ENCODE data around the gene NR6A1. TPM values are rescaled to one million over a fixed set of nuclear protein-coding genes. Genes with fewer than 3 reads are reported as not detected.

NR6A1 gene
- total RNA-seq, 4 donors from 2014 or later, result 1.7 to 8.4 (median 5.5) TPM

DNA sequence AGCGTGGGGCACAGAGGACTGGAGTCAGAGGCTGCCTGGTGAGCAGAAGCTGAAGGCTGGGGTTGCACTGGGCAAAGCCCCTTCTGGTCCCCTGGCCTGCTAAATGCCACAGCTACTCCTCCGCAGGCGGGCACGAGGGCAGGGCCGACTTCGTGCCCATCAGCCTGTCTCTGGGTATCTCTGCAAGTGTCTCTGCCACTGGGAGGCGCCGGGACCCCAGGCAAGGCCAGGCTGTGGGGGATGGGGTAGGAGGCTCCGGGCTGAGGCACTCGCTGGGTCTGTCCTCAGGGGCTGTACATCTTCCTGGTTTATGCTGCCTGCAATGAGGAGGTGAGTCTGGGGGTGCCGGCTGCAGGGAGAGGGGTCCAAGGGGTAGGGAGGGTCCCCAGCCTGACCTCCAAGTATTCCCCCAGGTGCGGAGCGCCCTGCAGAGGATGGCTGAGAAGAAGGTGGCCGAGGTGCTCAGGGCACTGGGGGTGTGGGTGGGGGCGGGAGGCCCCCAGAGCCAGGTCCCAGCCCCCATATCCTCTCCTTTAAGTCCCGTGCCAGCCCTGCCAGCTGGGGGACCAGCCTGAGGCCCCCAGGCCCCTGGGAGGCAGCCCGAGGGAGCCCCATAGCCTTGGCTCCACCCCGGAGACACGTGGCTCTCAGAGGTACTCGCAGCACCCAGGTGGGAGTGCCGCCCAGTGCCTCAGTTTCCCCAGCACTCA is 295.8 kb downstream of the NR6A1 start:
- no peaks in the 10 kb centered on the region for H3K9me3 ChIP-seq
- no peaks in the 10 kb centered on the region for H3K36me3 ChIP-seq
- DNase-seq (ENCODE audit: low spot score in 2 of 2), result no peak
- peaks cover 0 to 71% of the 10 kb centered on the region in 2 donors for H3K27me3 ChIP-seq
- TF ChIP-seq, protein P1, sequence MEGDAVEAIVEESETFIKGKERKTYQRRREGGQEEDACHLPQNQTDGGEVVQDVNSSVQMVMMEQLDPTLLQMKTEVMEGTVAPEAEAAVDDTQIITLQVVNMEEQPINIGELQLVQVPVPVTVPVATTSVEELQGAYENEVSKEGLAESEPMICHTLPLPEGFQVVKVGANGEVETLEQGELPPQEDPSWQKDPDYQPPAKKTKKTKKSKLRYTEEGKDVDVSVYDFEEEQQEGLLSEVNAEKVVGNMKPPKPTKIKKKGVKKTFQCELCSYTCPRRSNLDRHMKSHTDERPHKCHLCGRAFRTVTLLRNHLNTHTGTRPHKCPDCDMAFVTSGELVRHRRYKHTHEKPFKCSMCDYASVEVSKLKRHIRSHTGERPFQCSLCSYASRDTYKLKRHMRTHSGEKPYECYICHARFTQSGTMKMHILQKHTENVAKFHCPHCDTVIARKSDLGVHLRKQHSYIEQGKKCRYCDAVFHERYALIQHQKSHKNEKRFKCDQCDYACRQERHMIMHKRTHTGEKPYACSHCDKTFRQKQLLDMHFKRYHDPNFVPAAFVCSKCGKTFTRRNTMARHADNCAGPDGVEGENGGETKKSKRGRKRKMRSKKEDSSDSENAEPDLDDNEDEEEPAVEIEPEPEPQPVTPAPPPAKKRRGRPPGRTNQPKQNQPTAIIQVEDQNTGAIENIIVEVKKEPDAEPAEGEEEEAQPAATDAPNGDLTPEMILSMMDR (IDR thresholded peaks at IDR 0.05), result no peak
- TF ChIP-seq EP300 (IDR thresholded peaks at IDR 0.05) (no peak), POLR2A (IDR thresholded peaks at IDR 0.05) (no peak)
- H3K27ac ChIP-seq, result no peak overlapping the region
- peaks cover 0 to 12% (median 0%) of the 10 kb centered on the region in 4 donors for H3K4me1 ChIP-seq
- 61 to 74% methylated on average over 17 to 19 of the region's 21 CpGs for WGBS, 2 donors
- H3K4me3 ChIP-seq, result no peak overlapping the region

- WGBS, 2 donors, result 66 to 70% methylated on average over 4 of the region's 4 CpGs
- DNase-seq (ENCODE audit: low spot score in 2 of 2), result no peak
- Histone ChIP-seq H3K27me3 (peaks cover 0 to 60% of the 10 kb centered on the region in 2 donors), H3K36me3 (no peaks in the 10 kb centered on the region), H3K27ac (no peak overlapping the region), H3K4me3 (no peak overlapping the region), H3K4me1 (peaks cover 0 to 12% (median 0%) of the 10 kb centered on the region in 4 donors), H3K9me3 (no peaks in the 10 kb centered on the region)
- TF ChIP-seq POLR2A (IDR thresholded peaks at IDR 0.05) (no peak), EP300 (IDR thresholded peaks at IDR 0.05) (no peak)
- TF ChIP-seq, protein P1 (IDR thresholded peaks at IDR 0.05), result no peak
Measured at GRCh38 chr9:124474151-124474550, 297.0 kb downstream of the NR6A1 start.

GRCh38 chr9:124473310-124473709 is 297.8 kb downstream of the NR6A1 start:
- WGBS, 2 donors, result 57 to 61% methylated on average over 10 of the region's 10 CpGs
- DNase-seq (ENCODE audit: low spot score in 2 of 2), result no peak
- Histone ChIP-seq H3K36me3 (no peaks in the 10 kb centered on the region), H3K4me1 (peaks cover 0 to 12% (median 0%) of the 10 kb centered on the region in 4 donors), H3K27me3 (peaks cover 0 to 51% of the 10 kb centered on the region in 2 donors), H3K27ac (no peak overlapping the region), H3K9me3 (no peaks in the 10 kb centered on the region), H3K4me3 (no peak overlapping the region)
- TF ChIP-seq EP300 (IDR thresholded peaks at IDR 0.05) (no peak), POLR2A (IDR thresholded peaks at IDR 0.05) (no peak)
- TF ChIP-seq, protein P1 (IDR thresholded peaks at IDR 0.05), result no peak

- H3K27me3 ChIP-seq, result peaks cover 0 to 46% of the 10 kb centered on the region in 2 donors
- peaks cover 0 to 7% (median 0%) of the 10 kb centered on the region in 4 donors for H3K4me1 ChIP-seq
- H3K4me3 ChIP-seq, result no peak overlapping the region
- no peaks in the 10 kb centered on the region for H3K9me3 ChIP-seq
- TF ChIP-seq POLR2A (IDR thresholded peaks at IDR 0.05) (no peak), EP300 (IDR thresholded peaks at IDR 0.05) (no peak)
- TF ChIP-seq, protein P1 (IDR thresholded peaks at IDR 0.05), result no peak
- 66 to 71% methylated on average over 7 of the region's 7 CpGs for WGBS, 2 donors
- H3K27ac ChIP-seq, result no peak overlapping the region
- H3K36me3 ChIP-seq, result no peaks in the 10 kb centered on the region
- no peak for DNase-seq (ENCODE audit: low spot score in 2 of 2)
Measured at GRCh38 chr9:124472770-124473169, 298.3 kb downstream of the NR6A1 start.

GRCh38 chr9:124471761-124472160 is 299.4 kb downstream of the NR6A1 start:
- DNase-seq (ENCODE audit: low spot score in 2 of 2), result no peak
- H3K4me1 ChIP-seq, result no peaks in the 10 kb centered on the region
- no peaks in the 10 kb centered on the region for H3K9me3 ChIP-seq
- H3K27ac ChIP-seq, result no peak overlapping the region
- H3K4me3 ChIP-seq, result no peak overlapping the region
- TF ChIP-seq, protein P1 (IDR thresholded peaks at IDR 0.05), result no peak
- TF ChIP-seq POLR2A (IDR thresholded peaks at IDR 0.05), result no peak
- no peak for TF ChIP-seq EP300 (IDR thresholded peaks at IDR 0.05)
- H3K27me3 ChIP-seq, result peaks cover 0 to 36% of the 10 kb centered on the region in 2 donors
- WGBS, 2 donors, result 76 to 79% methylated on average over 8 to 9 of the region's 9 CpGs
- no peaks in the 10 kb centered on the region for H3K36me3 ChIP-seq
